Measurements from ENCODE around the gene B3GNT2. TPM values are rescaled to one million over a fixed set of nuclear protein-coding genes. Genes with fewer than 3 reads are reported as not detected.

Gene B3GNT2
- total RNA-seq, 1 donor from 2014 or later = 38.0 TPM

- Histone ChIP-seq H3K27ac (no peak overlapping the region), H3K4me3 (no peak overlapping the region), H3K27me3 (ENCODE audit: low read depth) (no peaks in the 10 kb centered on the region), H3K36me3 (no peaks in the 10 kb centered on the region), H3K4me1 (peaks cover 48% of the 10 kb centered on the region), H3K9me3 (peaks cover 3% of the 10 kb centered on the region)
- intact Hi-C loops (cut with DNase I) = no loop called here
- ATAC-seq (no peak), DNase-seq (no peak)
- no peak for TF ChIP-seq CTCF (IDR thresholded peaks at IDR 0.05)
Measured at GRCh38 chr2:62208074-62208757, 12.3 kb downstream of the B3GNT2 start.

DNA sequence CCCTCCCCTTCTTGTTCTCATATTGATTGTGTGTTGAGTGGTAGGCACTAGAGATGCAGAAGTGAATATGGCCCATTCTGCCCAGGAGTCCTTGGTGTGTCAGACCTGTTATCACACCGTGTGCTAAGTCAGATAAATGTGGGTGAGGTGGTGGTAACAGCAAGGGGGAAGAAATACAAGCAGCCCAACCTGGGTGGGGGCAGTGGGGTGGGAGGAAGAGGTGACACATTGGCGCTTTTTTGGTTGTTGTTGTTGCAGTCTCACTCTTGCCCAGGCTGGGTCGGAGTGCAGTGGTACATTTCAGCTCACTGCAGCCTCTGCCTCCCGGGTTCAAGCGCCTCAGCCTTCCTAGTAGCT, 12.8 kb downstream of the B3GNT2 start:
- no peak overlapping the region for H3K27ac ChIP-seq
- peak in 1 of 2 donors; percentile 11 for ATAC-seq
- H3K36me3 ChIP-seq = no peaks in the 10 kb centered on the region
- peaks cover 3% of the 10 kb centered on the region for H3K9me3 ChIP-seq
- intact Hi-C loops (cut with DNase I) = no loop called here
- TF ChIP-seq CTCF (IDR thresholded peaks at IDR 0.05) = no peak
- no peak for DNase-seq
- H3K27me3 ChIP-seq (ENCODE audit: low read depth) = no peaks in the 10 kb centered on the region
- H3K4me1 ChIP-seq = peaks cover 47% of the 10 kb centered on the region
- no peak overlapping the region for H3K4me3 ChIP-seq

GRCh38 chr2:62209427-62209991, 13.6 kb downstream of the B3GNT2 start:
- TF ChIP-seq CTCF (IDR thresholded peaks at IDR 0.05) = no peak
- Histone ChIP-seq H3K9me3 (peaks cover 3% of the 10 kb centered on the region), H3K36me3 (no peaks in the 10 kb centered on the region), H3K4me1 (peaks cover 50% of the 10 kb centered on the region), H3K4me3 (no peak overlapping the region), H3K27me3 (ENCODE audit: low read depth) (no peaks in the 10 kb centered on the region), H3K27ac (no peak overlapping the region)
- no peak for DNase-seq
- ATAC-seq = peak; percentile 56 to 57
- intact Hi-C loops (cut with DNase I) = no loop called here

- ATAC-seq (peak in 1 of 2 donors; percentile 36), DNase-seq (no peak)
- Histone ChIP-seq H3K9me3 (peaks cover 3% of the 10 kb centered on the region), H3K36me3 (no peaks in the 10 kb centered on the region), H3K27ac (peak overlapping the region; percentile 28), H3K27me3 (ENCODE audit: low read depth) (no peaks in the 10 kb centered on the region), H3K4me3 (no peak overlapping the region), H3K4me1 (peaks cover 69% of the 10 kb centered on the region)
- intact Hi-C loops (cut with DNase I) = no loop called here
- TF ChIP-seq CTCF (IDR thresholded peaks at IDR 0.05) = no peak
Measured at GRCh38 chr2:62215306-62216064, 19.6 kb downstream of the B3GNT2 start.

- Histone ChIP-seq H3K4me3 (no peak overlapping the region), H3K27me3 (ENCODE audit: low read depth) (no peaks in the 10 kb centered on the region), H3K4me1 (peaks cover 76% of the 10 kb centered on the region), H3K27ac (no peak overlapping the region), H3K36me3 (no peaks in the 10 kb centered on the region), H3K9me3 (peaks cover 3% of the 10 kb centered on the region)
- intact Hi-C loops (cut with DNase I) = no loop called here
- TF ChIP-seq CTCF (IDR thresholded peaks at IDR 0.05) = no peak
- ATAC-seq = no peak
- DNase-seq = no peak
Measured at GRCh38 chr2:62216113-62216512, 20.2 kb downstream of the B3GNT2 start.
